HG02763 (cell line): ENCODE results near the gene TUSC2.

Experiments used
- ATAC-seq: cut with Tn5 transposase; IDR thresholded peaks from one replicate; pipeline ENCODE4 v1.9.1; 2021; ENCODE audit warnings: mild to moderate bottlenecking, moderate library complexity; ENCODE audit not compliant: unreplicated experiment

TUSC2 gene

DNA sequence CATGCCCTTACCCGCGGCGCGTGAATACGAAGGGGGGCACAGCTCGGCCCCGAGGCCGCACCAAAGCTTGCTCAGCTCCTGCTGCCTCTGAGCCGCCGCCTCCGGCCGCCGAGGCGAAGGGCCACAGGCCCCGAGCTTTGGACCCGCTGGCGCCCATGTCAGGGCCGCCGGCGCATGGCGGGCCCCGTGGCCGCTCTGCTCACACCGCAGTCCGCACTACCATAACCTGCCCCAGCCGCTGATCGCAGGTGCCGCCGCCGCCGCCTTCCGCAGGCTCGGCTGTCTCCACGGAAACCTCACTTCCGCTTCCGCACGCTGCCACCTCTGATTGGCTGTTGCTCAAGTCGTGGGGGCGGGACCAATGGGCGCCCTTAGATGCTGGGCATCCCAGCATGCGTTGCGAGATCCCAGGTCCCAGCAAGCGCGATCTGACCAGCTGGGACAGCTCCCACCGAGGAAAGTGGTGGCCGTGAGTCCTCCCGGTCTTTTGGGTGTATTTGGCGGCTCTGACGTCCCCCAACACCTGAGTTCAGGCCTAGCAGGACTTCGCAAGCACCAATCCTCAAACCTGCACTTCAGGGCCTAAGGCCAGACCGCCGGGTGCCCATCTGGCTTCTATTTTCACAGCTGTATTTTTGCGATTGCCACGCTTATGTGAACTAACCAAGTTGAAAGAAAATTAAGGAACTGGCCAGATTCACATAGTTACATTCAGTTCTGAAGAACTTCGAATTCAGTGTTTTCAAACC is at the start of gene TUSC2:
TUSC2 (minus strand) TSS at position 281 of the 749 bp plus-strand sequence; CDS start at position 157, 124 bp downstream.
- ATAC-seq = peak; percentile 84

- ATAC-seq = no peak
Measured at GRCh38 chr3:50375258-50375931, 47.4 kb upstream of the TUSC2 start.

GRCh38 chr3:50374363-50375257 is 46.6 kb upstream of the TUSC2 start:
- ATAC-seq = no peak

- ATAC-seq = no peak
Measured at GRCh38 chr3:50373146-50374051, 45.4 kb upstream of the TUSC2 start.

GRCh38 chr3:50372349-50372748 is 44.3 kb upstream of the TUSC2 start:
- no peak for ATAC-seq

DNA sequence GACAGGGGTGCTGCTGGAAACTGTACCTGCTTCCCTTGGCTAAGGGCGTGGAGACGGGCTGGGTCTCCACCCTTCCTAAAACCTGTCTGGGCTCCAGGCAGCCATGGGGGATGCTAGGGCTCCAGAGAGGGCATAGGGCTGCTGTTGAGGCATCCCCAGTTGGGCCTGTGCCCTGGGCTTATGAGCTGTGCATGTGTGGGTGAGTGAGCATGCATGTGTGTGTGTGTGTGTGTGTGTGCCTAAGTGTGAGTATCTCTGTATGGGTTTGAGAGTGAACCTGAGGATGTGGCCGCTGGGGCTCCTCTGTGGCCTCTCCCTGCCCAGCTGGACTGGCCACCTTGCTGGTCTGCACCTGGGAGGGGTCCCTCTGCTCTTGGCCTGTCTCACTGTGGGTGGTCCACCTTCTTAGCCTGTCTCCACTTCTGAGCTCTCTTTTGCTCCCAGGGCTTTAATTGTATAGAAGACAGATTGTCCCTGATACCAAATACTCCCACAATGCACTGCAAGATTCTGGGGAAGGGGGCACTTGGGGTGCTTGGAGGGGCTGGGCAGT is 43.2 kb upstream of the TUSC2 start:
- no peak for ATAC-seq

- ATAC-seq = no peak
Measured at GRCh38 chr3:50370594-50370993, 42.6 kb upstream of the TUSC2 start.

DNA sequence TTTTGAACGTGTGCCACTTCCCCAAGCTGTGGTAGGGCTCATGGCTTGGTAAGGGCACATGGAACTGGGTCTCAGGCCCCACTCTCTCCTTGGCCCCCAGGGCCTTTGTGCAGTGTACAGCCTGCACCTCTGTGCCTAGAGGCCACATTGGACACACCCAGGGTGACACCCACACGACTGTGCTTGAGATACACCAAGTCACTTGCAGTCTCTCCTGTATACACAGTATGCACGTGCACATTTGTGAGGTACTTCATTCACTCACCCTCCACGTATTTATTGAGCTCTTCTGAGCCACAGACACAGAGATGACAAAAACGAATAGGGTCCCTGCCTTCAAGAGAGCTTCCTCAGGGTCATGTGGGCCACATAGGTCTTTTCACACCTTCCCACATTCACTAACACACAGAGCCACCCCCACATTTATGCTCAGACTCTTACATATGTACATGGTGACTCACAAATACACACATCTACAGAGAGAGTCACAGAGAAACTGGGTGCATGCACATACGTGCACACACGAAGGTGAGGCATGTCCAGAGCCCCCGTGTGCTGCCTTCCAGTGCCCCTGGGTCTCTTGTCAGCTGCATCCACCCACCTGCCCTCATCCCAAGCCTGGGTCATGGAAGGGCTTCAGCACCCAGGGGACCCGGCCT is 41.1 kb upstream of the TUSC2 start:
- ATAC-seq = no peak

DNA sequence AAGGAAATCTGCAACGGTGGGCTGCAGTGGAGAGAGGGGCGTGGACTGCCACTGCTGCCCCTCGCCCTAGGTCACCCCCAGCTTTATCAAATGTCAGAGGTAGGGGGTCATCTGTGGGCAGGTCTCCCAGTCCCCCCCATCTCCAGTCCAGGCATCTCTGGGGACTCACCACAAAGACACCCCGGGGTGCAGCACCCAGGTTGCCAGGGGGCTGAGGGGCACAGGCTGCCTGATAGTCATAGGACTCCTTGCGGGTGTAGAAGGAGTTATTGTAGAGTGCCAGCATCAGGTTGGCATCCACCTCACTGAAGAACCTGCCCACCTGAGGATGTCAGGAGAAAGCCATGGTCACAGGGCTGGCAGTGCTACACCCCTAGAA is 37.8 kb upstream of the TUSC2 start:
- ATAC-seq = no peak

- ATAC-seq = peak; percentile 84
Measured at GRCh38 chr3:50365080-50365841, 37.2 kb upstream of the TUSC2 start.

GRCh38 chr3:50364573-50365079 is 36.6 kb upstream of the TUSC2 start:
- no peak for ATAC-seq

- ATAC-seq = peak; percentile 1
Measured at GRCh38 chr3:50359760-50360110, 31.7 kb upstream of the TUSC2 start.

DNA sequence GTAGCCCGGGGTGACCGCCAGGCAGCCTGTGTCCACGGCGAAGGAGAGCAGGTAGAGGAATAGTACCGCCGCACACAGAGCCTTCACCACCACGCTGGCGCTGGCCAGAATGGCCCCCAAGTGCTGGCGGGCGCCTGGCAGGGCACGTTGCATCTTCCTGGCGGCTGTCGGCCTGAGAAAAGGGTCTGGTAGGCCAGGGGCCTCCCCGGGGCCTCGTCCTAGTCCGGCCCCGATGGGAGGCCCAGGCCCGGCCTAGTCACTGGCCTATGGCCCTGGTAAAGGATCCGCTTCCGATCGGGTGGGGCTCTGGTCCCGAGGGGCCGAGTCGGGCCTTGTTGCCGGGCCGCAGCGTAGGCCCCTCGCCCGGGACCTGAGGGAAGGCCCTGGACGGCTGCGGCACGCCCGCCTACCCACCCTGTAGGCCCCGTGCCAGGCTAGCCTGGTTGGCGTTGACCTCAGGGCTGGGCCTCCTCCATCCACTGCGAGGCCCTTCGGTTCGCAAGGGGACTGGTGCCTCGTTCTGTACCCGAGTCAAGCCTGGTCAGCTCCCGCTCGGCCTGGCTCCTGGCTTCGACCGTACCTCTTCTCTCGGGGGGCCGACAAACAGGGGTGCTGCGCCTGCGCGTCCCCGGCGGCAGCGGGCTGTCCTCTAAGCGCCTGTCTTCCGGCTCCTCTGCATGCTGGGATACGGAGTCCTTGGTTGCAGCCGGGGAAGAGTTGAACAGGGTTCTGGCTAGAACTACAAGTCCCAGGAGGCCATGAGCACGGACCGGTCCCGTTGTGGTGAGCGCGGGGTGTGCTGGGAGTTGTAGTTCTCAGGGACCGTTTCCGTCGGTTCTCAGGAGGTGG is 31.1 kb upstream of the TUSC2 start, which contains the start of gene TMEM115:
TMEM115 (minus strand) TSS at position 611 of the 849 bp plus-strand sequence; CDS start at position 153, 458 bp downstream.
- ATAC-seq = peak; percentile 97

GRCh38 chr3:50358355-50358910 is 30.4 kb upstream of the TUSC2 start:
- ATAC-seq = no peak

DNA sequence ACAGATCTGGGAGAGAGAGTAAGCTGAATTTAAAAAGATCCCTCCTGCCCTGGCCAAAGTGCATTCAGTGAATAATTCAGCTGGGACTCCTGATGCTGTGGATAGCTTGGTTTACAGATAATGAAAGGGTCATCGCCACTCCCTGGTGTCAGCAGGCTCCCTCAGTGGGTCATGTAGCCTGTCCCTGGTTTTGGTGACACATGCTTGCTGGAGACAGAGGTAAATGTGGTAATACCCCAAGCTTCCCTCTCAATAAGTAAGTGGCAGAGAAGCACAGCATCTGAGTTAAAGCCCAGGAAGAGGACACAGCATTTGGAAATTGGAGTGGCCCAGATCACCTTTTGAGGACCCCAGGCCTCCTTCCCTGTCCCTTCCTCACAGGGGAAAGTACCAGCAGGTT is 29.5 kb upstream of the TUSC2 start:
- no peak for ATAC-seq

- ATAC-seq = no peak
Measured at GRCh38 chr3:50356553-50356952, 28.5 kb upstream of the TUSC2 start.

GRCh38 chr3:50355829-50356552 is 28.0 kb upstream of the TUSC2 start:
- no peak for ATAC-seq
